MCF 10A (cell line): ENCODE data around the gene CLIP4. TPM values are rescaled to one million over a fixed set of nuclear protein-coding genes. Genes with fewer than 3 reads are reported as not detected.

ENCODE experiments used
- BruUV-seq: library from RNA; stranded (reverse); fragments of 400-500 nt; replicated peaks from 2 replicates; lab custom pipeline; 2021; lab: Mats Ljungman, UMichigan
- CTCF ChIA-PET: fragments of 300-600 bp; sonication (Branson Sonifier 250); formaldehyde crosslinking; extraction: SDS; loops from one replicate; lab custom pipeline; 2021; ENCODE audit warnings: antibody characterized with exemption, inconsistent platforms; lab: Yijun Ruan, JAX
- POLR2A ChIA-PET: fragments of 300-600, 350-650 bp; sonication (Branson Sonifier 250); formaldehyde crosslinking; extraction: SDS; loops from one replicate; lab custom pipeline; 2020; ENCODE audit warnings: antibody characterized with exemption, inconsistent platforms; lab: Yijun Ruan, JAX
- DNase-seq: peaks from one replicate; pipeline ENCODE4 v3.0.0-alpha.2; 2018; ENCODE audit not compliant: unreplicated experiment
- H3K27ac Mint-ChIP-seq: one replicate; pipeline ENCODE4 v1.8.0; 2022; ENCODE audit warnings: mild to moderate bottlenecking, low read depth, mixed read lengths; ENCODE audit not compliant: unreplicated experiment
- H3K27me3 Mint-ChIP-seq: one replicate; pipeline ENCODE4 v1.8.0; 2022; ENCODE audit warnings: mixed read lengths; ENCODE audit not compliant: insufficient read depth, unreplicated experiment
- H3K36me3 Mint-ChIP-seq: one replicate; pipeline ENCODE4 v1.8.0; 2022; ENCODE audit warnings: mild to moderate bottlenecking, moderate library complexity, mixed read lengths; ENCODE audit not compliant: insufficient read depth, unreplicated experiment
- H3K4me1 Mint-ChIP-seq: one replicate; pipeline ENCODE4 v1.8.0; 2022; ENCODE audit warnings: mixed read lengths; ENCODE audit not compliant: insufficient read depth, unreplicated experiment
- H3K4me3 Mint-ChIP-seq: one replicate; pipeline ENCODE4 v1.8.0; 2022; ENCODE audit warnings: mild to moderate bottlenecking, moderate library complexity, mixed read lengths; ENCODE audit not compliant: unreplicated experiment
- H3K9me3 Mint-ChIP-seq: one replicate; pipeline ENCODE4 v1.8.0; 2022; ENCODE audit warnings: mixed read lengths; ENCODE audit not compliant: unreplicated experiment
- CTCF ChIP-seq: fragments of 200-600 bp; IDR thresholded peaks from one replicate; pipeline ENCODE4 v1.8.0; 2022; ENCODE audit warnings: antibody characterized with exemption, mild to moderate bottlenecking; ENCODE audit not compliant: unreplicated experiment
- intact Hi-C: fragments of 100-400 bp; cut with micrococcal nuclease; formaldehyde crosslinking; loops from 2 replicates; pipeline ENCODE4 v1.14.1; 2022
- total RNA-seq: library from RNA; stranded (reverse); gene quantifications from 2 replicates; pipeline ENCODE4 v1.2.3, GENCODE V29; 2022

The CLIP4 gene
- total RNA-seq, 1 experiment from 2014 or later = 77.8 TPM

DNA sequence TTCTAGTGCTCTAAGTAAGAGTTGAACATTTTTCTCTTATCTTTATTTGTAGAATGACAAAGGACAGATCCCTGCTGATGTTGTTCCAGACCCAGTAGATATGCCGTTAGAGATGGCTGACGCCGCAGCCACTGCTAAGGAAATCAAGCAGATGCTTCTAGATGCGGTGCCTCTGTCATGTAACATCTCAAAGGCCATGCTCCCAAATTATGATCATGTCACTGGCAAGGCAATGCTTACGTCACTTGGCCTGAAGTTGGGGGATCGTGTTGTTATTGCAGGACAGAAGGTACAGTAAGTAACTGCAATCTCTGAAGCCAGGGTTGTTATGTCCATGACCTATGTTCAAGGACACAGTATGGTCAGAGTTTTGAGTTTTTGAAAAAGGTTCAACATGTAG is 28.4 kb downstream of the CLIP4 start:
- peaks cover 6% of the 10 kb centered on the region for H3K4me1 Mint-ChIP-seq
- H3K9me3 Mint-ChIP-seq = no peaks in the 10 kb centered on the region
- H3K27me3 Mint-ChIP-seq = no peaks in the 10 kb centered on the region
- H3K36me3 Mint-ChIP-seq = peaks cover 79% of the 10 kb centered on the region
- ChIA-PET POLR2A (no interaction called here), CTCF (no interaction called here)
- no peak overlapping the region for H3K27ac Mint-ChIP-seq
- H3K4me3 Mint-ChIP-seq = no peak overlapping the region
- intact Hi-C loops = no loop called here
- BruUV-seq = no TSS peak
- no peak for DNase-seq
- no peak for TF ChIP-seq CTCF

DNA sequence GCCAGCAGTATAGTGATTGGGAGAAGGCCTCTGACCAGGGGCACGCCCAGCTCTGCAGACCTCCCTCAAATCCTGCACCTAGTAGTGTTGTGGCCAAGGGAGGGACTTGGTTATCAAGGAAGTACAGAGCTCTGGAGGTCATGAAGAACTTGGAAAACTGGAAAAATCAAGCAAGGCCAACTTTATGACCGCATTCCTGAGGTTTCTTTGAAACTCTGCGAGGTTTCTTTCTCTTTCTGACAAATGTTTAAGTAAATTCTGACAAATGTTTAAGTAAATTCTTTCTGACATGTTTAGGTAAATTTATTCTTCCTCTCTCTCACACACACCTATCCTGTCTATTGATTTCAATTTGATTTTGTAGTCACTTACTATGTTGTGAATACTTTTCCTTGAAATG is 31.0 kb downstream of the CLIP4 start:
- Mint-ChIP-seq H3K9me3 (no peaks in the 10 kb centered on the region), H3K27me3 (no peaks in the 10 kb centered on the region), H3K4me3 (no peak overlapping the region), H3K27ac (no peak overlapping the region), H3K4me1 (peaks cover 4% of the 10 kb centered on the region), H3K36me3 (peaks cover 81% of the 10 kb centered on the region)
- ChIA-PET CTCF (no interaction called here), POLR2A (interaction anchor here (1.2 to 2.0 kb wide), 2 partner anchors 19 to 30 kb away, joined by 4 to 8 read pairs; partner anchors contain the start of gene CLIP4)
- intact Hi-C loops = no loop called here
- BruUV-seq = no TSS peak
- TF ChIP-seq CTCF = no peak
- DNase-seq = no peak

DNA sequence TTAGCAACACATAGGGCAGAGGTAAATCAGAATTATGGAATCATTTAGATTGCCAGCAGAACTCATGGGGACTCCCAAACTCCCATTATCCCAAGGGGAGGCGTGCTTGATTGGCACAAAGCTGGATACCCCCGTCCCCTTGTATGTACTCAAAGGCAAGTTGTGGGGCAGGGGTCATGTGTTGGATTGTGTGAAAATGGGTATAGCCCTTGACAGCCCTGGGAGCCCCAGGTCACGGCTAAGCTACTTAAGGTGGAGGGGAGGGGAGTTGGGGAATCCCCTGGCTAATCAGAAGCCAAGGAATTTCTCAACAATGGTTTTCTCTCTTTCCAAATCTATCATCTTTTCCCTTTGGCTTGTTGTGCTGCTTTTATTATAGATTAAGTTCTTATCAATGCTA is 32.7 kb downstream of the CLIP4 start:
- BruUV-seq = no TSS peak
- H3K4me3 Mint-ChIP-seq = no peak overlapping the region
- TF ChIP-seq CTCF = no peak
- no peaks in the 10 kb centered on the region for H3K4me1 Mint-ChIP-seq
- peaks cover 85% of the 10 kb centered on the region for H3K36me3 Mint-ChIP-seq
- no peaks in the 10 kb centered on the region for H3K27me3 Mint-ChIP-seq
- POLR2A ChIA-PET = interaction anchor here (1.1 to 2.0 kb wide), 3 partner anchors 9 to 81 kb away, joined by 3 to 8 read pairs (median 4); partner anchors contain the start of gene CLIP4
- DNase-seq = no peak
- no peaks in the 10 kb centered on the region for H3K9me3 Mint-ChIP-seq
- CTCF ChIA-PET = interaction anchor here (1.9 kb wide), 1 partner anchor 94 kb away, joined by 4 read pairs; no protein-coding TSS in a partner anchor
- intact Hi-C loops = no loop called here
- H3K27ac Mint-ChIP-seq = no peak overlapping the region

DNA sequence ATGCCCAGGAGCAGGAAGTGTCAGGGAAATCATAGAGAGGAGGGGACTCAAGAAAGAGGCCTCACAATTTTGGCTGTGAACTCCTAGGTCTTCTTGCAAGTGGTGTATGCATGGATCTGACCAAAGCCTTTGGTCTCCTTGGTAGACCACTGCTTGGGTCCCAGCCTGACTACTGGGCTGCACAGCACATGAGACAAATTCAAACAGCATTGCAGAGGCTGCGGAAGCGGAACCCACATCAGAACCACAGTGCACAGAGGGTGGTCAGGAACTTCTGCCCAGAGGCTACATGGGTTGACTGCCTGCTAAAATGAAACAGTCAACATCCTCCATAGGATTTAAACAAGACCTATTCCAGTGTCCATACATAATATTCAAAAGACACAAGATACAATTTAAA is 39.4 kb downstream of the CLIP4 start:
- no peak for DNase-seq
- H3K4me3 Mint-ChIP-seq = no peak overlapping the region
- H3K36me3 Mint-ChIP-seq = peaks cover 88% of the 10 kb centered on the region
- H3K9me3 Mint-ChIP-seq = no peaks in the 10 kb centered on the region
- TF ChIP-seq CTCF = no peak
- POLR2A ChIA-PET = interaction anchor here (0.7 to 1.4 kb wide), 5 partner anchors 11 to 40 kb away, joined by 3 to 4 read pairs (median 3); no protein-coding TSS in a partner anchor
- no peak overlapping the region for H3K27ac Mint-ChIP-seq
- no peaks in the 10 kb centered on the region for H3K27me3 Mint-ChIP-seq
- intact Hi-C loops = no loop called here
- CTCF ChIA-PET = no interaction called here
- no TSS peak for BruUV-seq
- H3K4me1 Mint-ChIP-seq = no peaks in the 10 kb centered on the region
